ENCODE results near the gene HPS6. TPM values are rescaled to one million over a fixed set of nuclear protein-coding genes. Genes with fewer than 3 reads are reported as not detected.

The HPS6 gene
- polyA plus RNA-seq, 3 donors, result 2.9 to 27.3 (median 23.6) TPM

GRCh38 chr10:102101152-102101551 is 36.0 kb downstream of the HPS6 start:
- Histone ChIP-seq H3K4me1 (ENCODE audit: control insufficient read depth in 1 of 2, insufficient read depth in 2 of 2, low read length in 2 of 2) (peaks cover 0 to 8% of the 10 kb centered on the region in 2 donors), H2AFZ (ENCODE audit: insufficient read depth, low read depth, low read length, poor library complexity, severe bottlenecking) (no peak overlapping the region), H3K36me3 (replicated peaks in 1 of 2; ENCODE audit: control insufficient read depth in 1 of 2, insufficient read depth in 2 of 2, low read length in 2 of 2) (peaks cover 2 to 12% of the 10 kb centered on the region in 2 donors), H3K79me2 (ENCODE audit: insufficient read depth, low read length) (no peaks in the 10 kb centered on the region), H3K4me3 (replicated peaks in 1 of 3; ENCODE audit: low read depth in 2 of 3, low read length in 3 of 3) (no peak overlapping the region), H3K27ac (ENCODE audit: low read depth in 1 of 2, low read length in 2 of 2) (no peak overlapping the region), H4K20me1 (ENCODE audit: insufficient read depth, low read length) (peaks cover 10% of the 10 kb centered on the region), H3K9ac (ENCODE audit: insufficient read depth, low read length, poor library complexity, severe bottlenecking) (no peak overlapping the region), H3K9me3 (replicated peaks in 1 of 2; ENCODE audit: control insufficient read depth in 1 of 2, insufficient read depth in 1 of 2, low read length in 2 of 2) (no peaks in the 10 kb centered on the region), H3K4me2 (replicated peaks; ENCODE audit: extremely low read depth, low read length, poor library complexity, severe bottlenecking) (no peak overlapping the region), H3K27me3 (ENCODE audit: control insufficient read depth in 2 of 2, insufficient read depth in 2 of 2, low read length in 2 of 2) (no peaks in the 10 kb centered on the region)
- WGBS (ENCODE audit: insufficient coverage), result no CpG with 5 or more reads among the region's 5 CpGs
- Mint-ChIP-seq H3K9me3 (no peaks in the 10 kb centered on the region), H3K27me3 (ENCODE audit: low read depth in 3 of 3) (peaks cover 0 to 1% (median 0%) of the 10 kb centered on the region in 3 donors), H3K36me3 (peaks cover 12 to 30% of the 10 kb centered on the region in 2 donors), H3K27ac (no peak overlapping the region), H3K4me1 (peaks cover 14% of the 10 kb centered on the region), H3K4me3 (no peak overlapping the region)
- DNase-seq, result no peak
- no peak for TF ChIP-seq CTCF (IDR thresholded peaks at IDR 0.05)
- intact Hi-C loops (cut with micrococcal nuclease), result no loop called here

GRCh38 chr10:102102421-102102820 is 37.3 kb downstream of the HPS6 start:
- no peak for DNase-seq
- no peak overlapping the region for H3K4me3 ChIP-seq (replicated peaks in 1 of 3; ENCODE audit: low read depth in 2 of 3, low read length in 3 of 3)
- no peak overlapping the region for H3K4me2 ChIP-seq (replicated peaks; ENCODE audit: extremely low read depth, low read length, poor library complexity, severe bottlenecking)
- intact Hi-C loops (cut with micrococcal nuclease), result no loop called here
- no peaks in the 10 kb centered on the region for H3K27me3 ChIP-seq (ENCODE audit: control insufficient read depth in 2 of 2, insufficient read depth in 2 of 2, low read length in 2 of 2)
- H3K9me3 ChIP-seq (replicated peaks in 1 of 2; ENCODE audit: control insufficient read depth in 1 of 2, insufficient read depth in 1 of 2, low read length in 2 of 2), result no peaks in the 10 kb centered on the region
- no peak overlapping the region for H3K4me3 Mint-ChIP-seq
- no peak overlapping the region for H2AFZ ChIP-seq (ENCODE audit: insufficient read depth, low read depth, low read length, poor library complexity, severe bottlenecking)
- H3K4me1 ChIP-seq (ENCODE audit: control insufficient read depth in 1 of 2, insufficient read depth in 2 of 2, low read length in 2 of 2), result peaks cover 0 to 8% of the 10 kb centered on the region in 2 donors
- no peaks in the 10 kb centered on the region for H3K79me2 ChIP-seq (ENCODE audit: insufficient read depth, low read length)
- H3K9ac ChIP-seq (ENCODE audit: insufficient read depth, low read length, poor library complexity, severe bottlenecking), result no peak overlapping the region
- TF ChIP-seq CTCF (IDR thresholded peaks at IDR 0.05), result no peak
- peaks cover 10 to 25% of the 10 kb centered on the region in 2 donors for H3K36me3 ChIP-seq (replicated peaks in 1 of 2; ENCODE audit: control insufficient read depth in 1 of 2, insufficient read depth in 2 of 2, low read length in 2 of 2)
- H3K27ac Mint-ChIP-seq, result no peak overlapping the region
- H4K20me1 ChIP-seq (ENCODE audit: insufficient read depth, low read length), result peaks cover 22% of the 10 kb centered on the region
- H3K27ac ChIP-seq (ENCODE audit: low read depth in 1 of 2, low read length in 2 of 2), result no peak overlapping the region
- no peaks in the 10 kb centered on the region for H3K9me3 Mint-ChIP-seq
- peaks cover 0 to 1% (median 0%) of the 10 kb centered on the region in 3 donors for H3K27me3 Mint-ChIP-seq (ENCODE audit: low read depth in 3 of 3)
- H3K36me3 Mint-ChIP-seq, result peaks cover 11 to 33% of the 10 kb centered on the region in 2 donors
- H3K4me1 Mint-ChIP-seq, result peaks cover 15% of the 10 kb centered on the region
- 60% methylated on average over 1 of the region's 1 CpG for WGBS (ENCODE audit: insufficient coverage)

All from CD14-positive monocyte (primary cell).